Measurements from ENCODE around the gene ACOT12.

- TF ChIP-seq MAX (CRISPR knock-in tag; IDR thresholded peaks at IDR 0.05) (no peak), CTCF (IDR thresholded peaks at IDR 0.05) (no peak), ATF6 (CRISPR knock-in tag; IDR thresholded peaks at IDR 0.05) (no peak), JUN (CRISPR knock-in tag; IDR thresholded peaks at IDR 0.05) (no peak), ELF4 (CRISPR knock-in tag; IDR thresholded peaks at IDR 0.05; ENCODE audit: low read depth) (no peak), ZNF263 (CRISPR knock-in tag; IDR thresholded peaks at IDR 0.05; ENCODE audit: low read depth) (no peak), TEAD4 (CRISPR knock-in tag; IDR thresholded peaks at IDR 0.05) (no peak), SP1 (CRISPR knock-in tag; conservative IDR thresholded peaks at IDR 0.05) (no peak), TCF7 (CRISPR knock-in tag; IDR thresholded peaks at IDR 0.05; ENCODE audit: low read depth) (no peak), TEAD1 (CRISPR knock-in tag; IDR thresholded peaks at IDR 0.05) (no peak), RELA (CRISPR knock-in tag; IDR thresholded peaks at IDR 0.05; ENCODE audit: borderline replicate concordance) (no peak), ZNF423 (CRISPR knock-in tag; IDR thresholded peaks at IDR 0.05) (no peak), TP53 (CRISPR knock-in tag; IDR thresholded peaks at IDR 0.05) (no peak), IRF1 (CRISPR knock-in tag; IDR thresholded peaks at IDR 0.05) (no peak)
These were observed 77.4 kb downstream of the ACOT12 start for GRCh38 chr5:81316571-81316970.
